ENCODE results near the gene HNRNPM.

- TF ChIP-seq CTCF (IDR thresholded peaks at IDR 0.05) (no peak), POLR2A (IDR thresholded peaks at IDR 0.05) (no peak)
Observed at GRCh38 chr19:8462571-8462970, 17.8 kb downstream of the HNRNPM start.
